Stimulated activated CD4-positive, alpha-beta T cell treated with anti-CD3 and anti-CD28 coated beads, Interleukin-2, amount 100 ng/mL, for 48 hours (primary cell): Measurements from ENCODE around the gene RHBDF1.
"Not testable (repeated sequence)": the region's sequence is repeated elsewhere in the genome, so short reads cannot be mapped to it uniquely, and the experiment has no call there.

Experiments
- DNase-seq, 2 donors: peaks; one replicate each; pipeline ENCODE4 v3.0.0-alpha.2; 2020

RHBDF1 gene

DNA sequence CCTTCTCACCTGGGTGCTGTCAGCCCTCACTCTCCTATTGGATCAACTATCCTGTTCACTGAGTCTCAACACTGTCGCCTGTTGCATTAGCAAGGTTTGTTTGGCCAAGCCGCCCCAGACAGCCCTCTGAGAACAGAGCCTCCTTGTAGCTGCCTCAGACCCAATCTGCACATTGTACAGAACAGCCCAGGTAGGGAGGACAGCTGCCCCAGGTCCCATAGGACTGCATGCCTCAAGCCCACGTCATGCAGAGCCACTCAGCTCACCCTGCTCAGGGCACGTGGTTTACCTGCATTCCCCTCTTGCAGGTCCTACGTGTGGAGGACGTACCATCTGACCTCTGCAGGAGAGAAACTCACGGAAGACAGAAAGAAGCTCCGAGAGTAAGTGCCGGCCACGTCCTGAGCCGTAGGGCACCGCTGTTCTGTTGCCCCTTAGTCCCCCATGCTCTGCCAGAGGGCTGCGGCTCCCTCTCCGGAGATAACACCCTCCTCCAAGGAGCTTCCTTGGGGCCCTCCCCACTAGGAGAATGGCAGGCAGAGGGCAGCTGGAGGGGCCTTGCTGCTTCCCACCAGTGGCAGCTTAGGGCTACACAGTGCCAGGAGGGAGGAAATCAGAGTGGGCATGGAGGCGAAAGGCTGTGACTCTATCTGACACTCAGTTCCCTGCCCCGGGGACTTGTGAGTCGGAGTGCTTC, 16.1 kb downstream of the RHBDF1 start:
- DNase-seq = no peak

DNA sequence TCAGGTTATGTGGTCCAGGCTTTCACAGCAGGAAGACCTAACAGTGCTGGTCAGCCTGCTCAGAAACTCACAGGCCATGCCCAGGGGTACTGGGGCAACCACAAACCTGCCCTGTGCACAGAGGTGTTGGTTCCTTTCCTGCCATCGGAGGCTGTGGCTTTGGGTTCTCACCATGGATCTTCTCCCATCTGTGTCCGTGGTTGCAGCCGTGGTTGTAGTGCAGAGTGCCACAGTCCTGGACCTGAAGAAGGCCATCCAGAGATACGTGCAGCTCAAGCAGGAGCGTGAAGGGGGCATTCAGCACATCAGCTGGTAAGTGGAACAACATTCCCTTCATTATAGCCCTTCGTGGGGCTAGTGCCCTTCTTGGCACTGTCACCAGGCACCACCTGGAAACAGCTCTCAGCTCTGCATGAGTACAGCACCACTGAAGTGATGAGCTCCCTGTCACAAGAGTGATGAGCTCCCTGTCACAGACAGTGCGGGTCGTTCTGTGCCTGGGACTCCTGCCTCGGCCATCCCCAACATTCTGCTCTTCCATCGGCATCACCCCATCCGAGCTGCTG, 16.8 kb downstream of the RHBDF1 start:
- DNase-seq = no peak

DNA sequence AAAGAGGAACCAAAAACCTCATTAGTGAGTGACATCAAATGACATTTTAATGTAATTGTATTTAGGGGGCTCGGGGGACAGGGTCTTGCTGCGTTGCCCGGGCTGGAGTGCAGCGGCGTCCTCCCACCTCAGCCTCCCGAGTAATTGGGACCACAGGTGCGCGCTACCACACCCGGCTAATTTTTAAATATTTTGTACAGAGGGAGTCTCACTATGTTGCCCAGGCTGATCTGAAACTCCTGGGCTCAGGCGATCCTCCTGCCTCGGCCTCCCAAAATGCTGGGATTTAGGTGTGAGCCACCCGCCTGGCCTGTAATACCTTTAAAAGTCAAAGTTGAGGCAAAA, 18.2 kb downstream of the RHBDF1 start:
- DNase-seq = no peak

DNA sequence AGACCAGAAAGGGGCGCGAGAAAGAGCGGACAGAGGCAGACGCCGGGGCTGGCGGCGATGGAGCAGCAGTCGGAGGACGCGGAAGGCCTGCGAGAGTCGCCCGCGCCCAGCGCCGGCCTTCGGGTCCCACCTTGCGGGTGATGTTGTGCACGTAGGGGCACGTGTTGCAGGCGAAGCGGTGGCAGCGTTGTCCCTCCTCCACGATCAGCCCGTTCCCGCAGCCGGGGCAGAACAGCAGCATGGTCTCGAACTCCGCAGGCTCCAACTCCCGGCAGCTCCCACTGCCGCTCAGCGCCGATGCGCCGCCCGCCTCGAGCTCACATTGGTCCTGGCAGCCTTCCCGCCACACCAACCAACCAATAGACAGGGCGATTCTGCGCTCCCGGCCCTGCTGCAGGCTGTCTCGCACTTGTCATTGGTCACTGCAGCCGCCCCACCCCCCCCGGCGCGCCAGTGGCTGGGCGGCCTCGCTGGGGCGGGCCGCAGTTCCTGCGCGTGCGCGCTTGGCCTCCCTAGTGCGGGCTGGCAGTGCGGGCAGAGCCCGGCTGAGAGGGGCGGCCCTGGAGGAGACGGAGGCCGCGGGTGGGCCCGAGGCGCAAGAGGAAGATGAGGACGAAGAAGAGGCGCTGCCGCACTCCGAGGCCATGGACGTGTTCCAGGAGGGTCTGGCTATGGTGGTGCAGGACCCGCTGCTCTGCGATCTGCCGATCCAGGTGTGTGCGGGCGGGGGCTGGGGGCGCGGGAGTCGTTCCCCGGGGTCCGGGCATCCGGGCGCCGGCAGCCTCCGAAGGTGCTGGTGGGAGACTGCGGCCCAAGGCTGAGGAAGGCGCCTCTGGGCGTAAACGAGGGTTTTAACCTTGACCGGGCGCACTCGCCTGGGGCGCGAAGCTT, 18.8 kb downstream of the RHBDF1 start, which contains the start of the genes POLR3K and SNRNP25:
TSS of gene POLR3K (minus strand) at position 263 of the 891 bp plus-strand sequence. CDS start at position 241, 22 bp downstream.
TSS of gene SNRNP25 (plus strand) at position 483 of the 891 bp plus-strand sequence. CDS start at position 672, 189 bp downstream.
- DNase-seq = peak; percentile 93 to 96

DNA sequence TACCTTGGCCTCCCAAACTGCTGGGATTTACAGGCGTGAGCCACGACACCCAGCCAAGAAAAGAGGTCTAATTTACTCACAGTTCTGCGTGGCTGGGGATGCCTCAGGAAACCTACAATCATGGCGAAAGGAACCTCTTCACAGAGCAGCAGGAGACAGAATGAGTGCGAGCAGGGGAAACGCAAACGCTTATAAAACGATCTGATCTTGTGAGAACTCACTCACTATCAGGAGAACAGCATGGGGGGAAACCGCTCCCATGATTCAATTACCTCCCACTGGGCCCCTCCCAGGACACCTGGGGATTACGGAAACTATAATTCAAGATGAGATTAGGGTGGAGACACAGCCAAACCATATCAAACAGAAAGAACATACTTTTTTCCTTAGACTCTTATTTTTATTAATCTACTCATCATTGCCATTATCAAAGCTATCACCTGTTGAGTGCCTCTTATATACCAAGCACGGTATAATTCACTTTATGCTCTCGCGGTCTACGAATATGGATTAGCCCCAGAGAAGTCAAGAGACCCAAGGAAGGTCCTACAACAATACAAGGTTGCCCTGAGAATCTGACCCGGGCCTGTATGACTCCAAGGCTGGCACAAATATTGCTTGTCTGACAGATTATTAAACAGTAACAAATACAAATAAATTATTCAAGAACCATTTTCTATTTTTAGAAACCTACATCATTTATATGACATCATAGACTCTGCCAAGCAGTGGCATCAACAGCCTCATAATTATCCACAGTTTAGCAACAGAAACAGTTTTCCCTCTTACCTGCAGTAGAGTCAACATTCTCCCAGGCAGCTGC, 21.5 kb downstream of the RHBDF1 start:
- DNase-seq = no peak

DNA sequence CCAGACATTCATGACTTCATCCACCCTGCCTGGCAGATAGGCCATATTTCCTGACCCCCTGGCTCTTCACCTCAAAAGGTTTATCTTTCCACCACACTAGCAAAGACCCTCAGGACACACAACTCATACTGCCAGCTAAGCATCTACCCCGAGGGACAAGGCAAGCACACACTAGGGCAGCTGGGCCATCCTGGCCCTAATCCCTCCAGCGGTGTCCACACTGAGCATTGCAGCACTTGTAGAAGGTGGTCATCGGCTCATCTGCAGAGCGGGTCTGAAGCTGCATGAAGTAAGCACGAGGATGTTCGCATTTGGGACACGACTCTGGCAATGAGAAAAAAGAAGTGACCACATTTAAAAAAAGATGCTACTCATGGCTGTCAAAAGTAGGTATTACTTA, 25.2 kb downstream of the RHBDF1 start:
- no peak for DNase-seq

DNA sequence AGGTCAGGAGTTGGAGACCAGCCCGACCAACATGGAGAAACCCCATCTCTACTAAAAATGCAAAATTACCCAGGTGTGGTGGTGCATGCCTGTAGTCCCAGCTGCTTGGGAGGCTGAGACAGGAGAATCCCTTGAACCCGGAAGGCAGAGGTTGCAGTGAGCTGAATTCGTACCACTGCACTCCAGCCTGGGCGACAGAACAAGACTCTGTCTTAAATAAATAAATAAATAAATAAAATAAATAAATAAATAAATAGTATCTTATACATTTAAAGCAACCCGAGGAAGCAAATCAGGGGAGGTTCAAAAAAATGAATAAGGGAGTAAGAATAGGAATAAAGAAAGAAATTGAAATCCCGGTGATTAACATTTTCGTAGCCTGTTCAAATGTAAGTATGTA, 25.9 kb downstream of the RHBDF1 start:
- DNase-seq = not testable (repeated sequence)

DNA sequence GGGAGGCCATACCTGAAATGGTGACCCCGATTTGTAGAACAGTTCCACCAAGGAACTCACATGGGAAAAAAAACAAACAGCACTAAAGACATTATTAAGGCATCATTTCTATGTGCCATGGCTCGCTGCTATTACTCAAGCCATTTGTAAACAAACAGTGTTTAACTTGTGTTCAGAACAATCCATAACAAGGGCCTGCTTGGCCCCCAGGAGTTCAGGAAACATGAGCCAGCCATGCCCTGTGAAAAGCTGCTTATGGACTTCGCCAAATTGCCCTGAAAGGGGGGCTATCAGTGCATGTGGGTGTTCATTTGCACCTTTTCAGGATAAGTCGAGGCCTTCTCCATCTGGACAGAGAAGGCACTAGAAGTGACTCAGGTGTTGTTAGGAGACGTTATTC, 27.0 kb downstream of the RHBDF1 start:
- no peak for DNase-seq

DNA sequence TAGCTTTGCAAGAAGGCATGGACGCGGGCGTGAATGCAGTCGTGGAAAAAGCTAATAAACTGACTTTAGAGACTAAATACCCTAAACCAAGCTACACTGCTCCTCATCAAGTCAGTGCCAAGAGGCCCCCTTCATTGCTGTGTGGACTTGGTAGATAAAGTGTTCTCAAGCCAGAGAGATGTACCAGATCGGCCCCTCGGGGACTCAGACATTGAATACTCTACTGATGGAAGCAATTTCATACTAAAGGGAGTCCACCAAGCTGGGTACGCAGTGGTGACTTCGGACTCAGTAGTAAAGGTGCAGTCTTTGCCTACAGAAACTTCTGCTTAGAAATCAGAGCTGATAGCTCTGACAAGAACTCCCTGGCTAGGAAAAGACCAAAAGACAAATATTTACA, 27.8 kb downstream of the RHBDF1 start:
- DNase-seq = no peak

DNA sequence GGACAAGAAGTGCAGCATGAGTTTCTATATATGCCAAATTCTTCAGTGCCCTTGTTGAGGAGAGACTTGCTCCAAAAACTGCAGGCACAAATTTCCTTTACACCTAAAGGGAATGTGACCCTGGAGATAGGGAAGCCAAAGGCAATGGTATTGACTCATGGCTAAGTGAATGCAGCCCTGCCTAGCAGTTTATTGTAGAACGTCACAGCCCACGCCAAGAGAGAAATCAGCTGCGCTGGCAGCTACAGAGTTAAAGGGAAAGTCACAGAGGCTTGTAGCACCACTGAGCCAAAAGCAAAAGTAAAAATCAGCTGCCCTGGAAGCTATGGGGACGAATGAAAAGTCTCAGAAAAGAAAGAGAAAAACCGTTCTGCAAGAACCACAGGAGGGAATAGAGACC, 29.1 kb downstream of the RHBDF1 start:
- DNase-seq = no peak

DNA sequence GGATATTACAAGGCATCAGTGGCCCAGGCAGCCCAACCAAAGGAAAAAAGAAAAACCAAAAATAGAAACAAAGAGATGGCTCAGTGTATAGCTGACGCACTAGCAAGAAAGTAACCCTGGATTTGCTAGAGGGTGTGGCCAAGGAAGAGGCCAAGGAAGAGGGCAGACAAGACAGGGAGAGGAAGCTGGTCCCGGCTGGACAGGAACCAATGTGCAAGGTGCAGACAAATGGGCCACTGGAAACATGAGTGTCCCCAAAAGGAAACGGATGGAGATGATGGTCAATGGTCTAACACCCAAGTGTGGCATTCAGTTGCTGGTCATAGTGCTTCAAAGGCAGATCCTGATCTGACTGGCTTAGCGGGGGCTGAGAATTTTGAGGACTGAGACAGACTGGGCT, 29.7 kb downstream of the RHBDF1 start:
- DNase-seq = no peak

DNA sequence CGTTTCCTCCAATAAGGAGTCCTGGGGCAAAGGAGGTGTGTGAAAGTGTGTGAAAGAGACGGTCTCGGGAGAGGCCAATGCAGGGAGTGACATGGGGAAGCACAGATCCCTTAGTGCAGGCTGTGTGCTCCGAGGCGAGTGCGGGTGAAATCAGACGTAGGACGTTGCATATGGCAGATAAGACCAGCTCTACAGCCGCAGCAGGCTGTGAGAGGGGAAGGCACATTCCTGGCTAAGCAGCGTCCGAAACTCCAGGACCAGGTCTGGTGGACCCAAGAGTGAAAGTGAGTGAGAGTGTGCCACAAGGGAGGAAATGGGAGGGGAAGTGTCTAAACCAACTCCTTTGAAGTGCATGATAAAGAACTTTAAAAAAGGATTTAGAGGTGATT, 30.4 kb downstream of the RHBDF1 start:
- no peak for DNase-seq

DNA sequence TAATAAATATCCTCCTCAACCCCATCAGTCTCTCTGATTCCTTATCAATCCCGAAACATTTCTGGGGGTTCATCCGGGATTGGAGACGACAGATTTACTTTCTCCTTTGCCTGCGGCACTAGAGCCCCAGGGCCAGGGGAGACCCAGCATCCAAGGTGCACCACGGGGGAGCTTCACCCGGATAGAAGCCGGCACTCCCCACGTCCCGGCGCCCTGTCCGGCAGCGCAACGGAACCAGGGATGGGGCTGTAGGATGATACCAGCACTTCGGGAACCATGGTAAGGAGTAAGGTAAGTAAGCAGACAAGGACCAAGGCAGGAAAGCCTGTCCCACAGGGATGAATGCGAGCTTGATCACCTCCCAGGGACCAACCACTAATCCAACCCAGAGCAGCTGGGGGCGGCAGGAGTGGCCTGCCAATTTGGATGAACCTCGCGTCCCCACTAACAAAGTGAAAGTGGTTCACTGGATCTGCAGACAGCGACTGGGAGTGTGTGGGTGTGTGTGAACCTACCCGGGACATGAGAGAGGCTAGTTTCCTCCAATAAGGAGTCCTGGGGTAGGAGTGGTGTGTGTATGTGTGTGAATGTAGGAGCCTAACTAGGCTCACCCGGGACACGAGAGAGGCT, 30.9 kb downstream of the RHBDF1 start:
- DNase-seq = no peak

DNA sequence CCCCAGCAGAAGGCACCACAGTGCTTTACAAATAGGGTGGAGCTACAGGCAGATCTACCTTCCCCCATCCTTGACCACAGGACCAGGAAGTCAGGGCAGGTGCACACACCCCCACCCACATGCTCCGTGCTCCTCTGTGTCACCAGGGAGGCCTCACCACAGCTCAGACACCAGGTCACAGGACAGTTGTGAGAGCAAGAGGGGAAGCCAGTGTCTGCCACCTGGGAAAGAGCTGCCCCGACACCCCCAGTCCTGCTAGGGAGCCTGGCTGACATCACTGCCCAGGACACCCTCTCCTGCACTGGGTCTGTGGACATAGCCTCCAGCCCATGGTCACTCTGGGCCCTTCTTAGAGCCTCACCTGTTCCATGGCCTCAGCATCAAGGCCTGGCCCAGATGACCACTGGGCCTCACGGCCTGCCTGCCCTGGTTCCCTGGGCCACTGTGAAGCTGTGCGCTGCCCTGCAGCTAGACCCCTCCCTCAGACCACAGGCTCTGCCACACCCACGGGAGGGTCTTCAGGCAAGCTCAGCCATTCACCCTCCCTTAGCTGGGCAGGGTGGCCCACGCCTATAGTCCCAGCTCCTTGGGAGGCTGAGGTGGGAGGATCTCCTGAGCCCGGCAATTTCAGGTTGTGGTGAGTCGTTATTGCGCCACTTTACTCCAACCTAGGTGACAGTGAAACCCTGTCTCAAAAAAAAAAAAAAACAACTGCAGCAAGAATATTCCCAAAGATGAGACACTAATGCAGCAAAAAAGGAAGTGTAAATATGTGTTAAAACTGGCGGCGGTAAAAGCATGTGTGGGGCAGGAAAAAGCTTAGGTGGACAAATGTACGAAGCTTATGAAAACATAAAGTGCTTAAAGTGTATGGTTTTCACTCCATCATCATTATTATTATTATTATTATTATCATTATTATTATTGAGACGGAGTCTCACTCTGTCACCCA, 33.2 kb downstream of the RHBDF1 start:
- DNase-seq = no peak

DNA sequence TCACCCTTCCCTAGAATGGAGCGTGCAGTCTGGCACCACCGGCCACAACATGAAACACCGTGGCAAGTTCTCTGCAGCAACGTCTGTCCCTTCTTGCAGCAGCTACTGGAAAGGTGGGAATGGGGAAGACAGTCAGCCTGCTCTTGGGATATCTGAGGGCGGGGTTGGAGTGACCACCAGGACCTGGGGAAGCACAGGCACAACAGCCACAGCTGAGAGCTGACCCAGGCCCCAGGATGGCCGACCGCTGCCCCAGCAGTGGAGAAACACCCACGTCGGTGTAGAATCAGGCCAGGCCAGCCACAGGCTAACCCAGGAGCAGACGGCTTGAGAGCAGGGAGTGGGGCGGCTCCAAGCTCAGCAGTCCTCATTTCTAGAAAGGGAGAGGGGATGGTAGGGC, 34.2 kb downstream of the RHBDF1 start:
- DNase-seq = not testable (repeated sequence)

DNA sequence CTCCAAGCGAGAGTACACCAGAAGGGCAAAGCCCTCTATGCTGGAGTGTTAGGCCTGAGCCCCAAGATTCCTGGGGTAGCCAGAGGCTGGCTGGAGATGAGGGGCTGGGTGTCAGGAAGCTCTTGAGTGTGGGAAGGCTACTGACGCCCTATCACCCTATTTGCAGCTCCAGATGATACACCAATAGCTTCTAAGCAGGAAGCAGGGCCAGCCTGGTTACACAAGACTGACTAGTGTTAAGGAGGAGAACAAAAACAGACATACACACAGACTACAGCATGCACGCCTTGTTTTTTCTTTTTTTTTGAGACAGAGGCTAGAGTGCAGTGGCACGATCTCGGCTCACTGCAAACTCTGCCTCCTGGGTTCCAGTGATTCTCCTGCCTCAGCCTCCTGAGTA, 34.9 kb downstream of the RHBDF1 start:
- DNase-seq = no peak

DNA sequence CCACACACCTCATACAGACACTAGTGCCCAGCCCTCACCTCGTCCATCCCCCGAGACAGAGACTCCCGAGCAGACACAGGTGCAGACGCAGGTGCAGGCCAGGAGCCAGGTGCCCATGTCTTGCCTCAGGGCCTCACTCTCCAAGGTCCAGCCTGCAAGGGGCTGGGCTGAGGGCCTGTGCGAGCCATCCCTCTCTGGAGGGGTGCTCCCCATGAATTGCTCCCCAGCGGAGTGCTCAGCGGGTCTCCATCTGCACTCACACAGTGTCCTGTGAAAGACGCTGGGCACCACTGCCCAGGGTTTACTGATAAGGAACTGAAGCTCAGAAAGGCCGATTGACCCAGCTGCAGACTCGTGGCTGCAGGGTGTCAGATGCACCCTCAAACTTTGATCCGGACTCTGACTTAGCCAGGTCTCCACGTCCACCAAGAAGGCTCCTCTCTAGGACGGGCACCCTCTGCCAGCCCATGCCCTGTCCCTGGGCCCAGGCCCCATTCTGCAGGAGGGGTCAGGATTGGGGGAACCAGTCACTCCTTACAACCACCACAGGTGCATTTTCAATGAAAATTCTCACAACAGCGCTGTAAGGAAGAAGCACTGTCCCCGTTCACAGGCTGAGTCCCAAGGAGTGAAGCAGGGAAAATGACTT, 36.0 kb downstream of the RHBDF1 start:
- DNase-seq = no peak

DNA sequence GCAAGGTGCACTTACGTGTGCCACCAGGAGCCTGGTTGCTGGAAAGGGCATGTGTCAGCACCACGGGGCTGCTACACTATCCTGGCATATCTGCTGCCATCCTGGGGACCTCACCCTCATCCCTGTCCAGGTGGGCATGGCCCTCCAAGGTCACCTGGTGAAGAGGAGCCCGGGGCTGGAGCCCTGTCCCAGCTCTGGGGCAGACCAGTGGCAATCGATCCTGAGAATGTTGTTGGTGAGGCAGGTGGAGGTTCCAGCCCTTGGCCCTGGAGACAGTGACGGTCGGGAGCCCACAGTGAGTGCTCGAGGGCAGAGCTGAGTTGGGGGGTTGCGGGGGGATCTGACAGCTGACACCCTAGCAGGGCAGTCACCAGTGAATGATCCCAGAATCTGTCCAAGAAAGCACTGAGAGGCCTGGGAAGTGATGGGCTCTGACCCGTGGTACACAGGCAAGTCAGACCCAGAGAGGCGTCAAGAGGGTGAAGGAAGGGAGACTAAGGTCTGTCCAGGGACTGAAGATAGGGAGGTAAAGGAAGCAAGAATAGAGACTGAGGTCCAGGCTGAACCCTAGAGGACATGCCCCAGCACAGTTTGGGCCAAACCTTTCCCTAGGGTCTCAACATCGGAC, 36.6 kb downstream of the RHBDF1 start:
- no peak for DNase-seq

DNA sequence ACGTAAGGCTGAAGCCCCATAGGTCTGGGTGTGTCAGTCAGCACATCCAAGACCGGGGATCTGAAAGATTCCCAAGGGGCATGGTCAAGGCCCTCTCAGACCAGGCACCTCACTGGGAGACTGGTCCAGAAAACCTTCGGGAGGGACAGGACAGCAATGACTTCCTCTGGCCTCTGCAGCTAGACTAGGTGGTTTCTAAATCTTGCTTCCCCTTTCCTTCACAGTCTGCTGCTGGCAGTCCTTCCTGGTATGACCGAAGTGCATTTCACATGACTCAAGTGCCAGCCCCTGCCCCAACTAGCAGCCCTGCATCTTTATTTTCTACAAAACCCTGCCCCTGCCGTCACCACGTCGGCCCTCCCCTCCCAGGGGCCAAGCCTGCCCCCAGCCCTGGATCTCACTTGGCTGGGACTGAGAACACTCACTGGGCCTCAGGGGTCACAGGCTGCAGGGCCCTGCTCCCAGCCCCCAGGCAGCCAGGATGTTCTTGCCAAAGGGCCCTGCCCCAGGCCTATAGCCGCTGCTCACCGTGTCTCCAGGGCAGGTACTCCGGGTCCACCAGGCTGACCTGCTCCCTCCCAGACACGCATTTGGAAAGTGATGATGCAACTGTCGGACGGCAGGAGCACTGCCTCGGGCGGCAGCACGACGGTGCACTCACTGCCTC, 37.3 kb downstream of the RHBDF1 start:
- no peak for DNase-seq

DNA sequence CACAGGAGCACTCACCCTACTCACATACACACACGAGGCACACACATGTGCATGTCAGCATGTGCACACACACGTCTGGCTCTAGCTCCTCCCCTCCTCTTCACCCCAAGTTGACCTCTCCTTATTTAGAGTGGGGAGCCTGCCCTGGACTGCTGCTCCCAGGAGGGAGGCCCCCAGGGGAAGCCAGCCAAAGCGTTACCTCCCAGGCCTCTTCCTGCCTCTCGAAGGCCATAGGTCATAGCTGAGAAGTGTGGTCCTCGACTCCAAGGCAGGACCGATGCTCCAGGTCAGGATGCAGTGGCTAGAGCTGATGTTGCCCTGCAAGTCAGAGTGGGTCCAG, 37.8 kb downstream of the RHBDF1 start:
- DNase-seq = no peak
